IPS DF 6.9 (cell line): ENCODE results near the gene SGPL1.

Source experiments
- DNase-seq: peaks from one replicate; pipeline ENCODE4 v3.0.0-alpha.2; 2013; ENCODE audit warnings: low read depth, low spot score
- H3K27ac ChIP-seq: one replicate; pipeline ENCODE4 v1.5.1; 2013; ENCODE audit warnings: low read length, control low read depth
- H3K27me3 ChIP-seq: 2 replicates; pipeline ENCODE4 v1.6.1; 2013; ENCODE audit warnings: mild to moderate bottlenecking, low read length; ENCODE audit not compliant: control insufficient read depth, insufficient read depth
- H3K36me3 ChIP-seq: 2 replicates; pipeline ENCODE4 v1.6.1; 2013; ENCODE audit warnings: low read length; ENCODE audit not compliant: control insufficient read depth, insufficient read depth
- H3K4me1 ChIP-seq: 2 replicates; pipeline ENCODE4 v1.6.1; 2013; ENCODE audit warnings: low read length; ENCODE audit not compliant: control insufficient read depth, insufficient read depth
- H3K4me3 ChIP-seq: 2 replicates; pipeline ENCODE4 v1.5.1; 2013; ENCODE audit warnings: mild to moderate bottlenecking, low read length
- H3K9me3 ChIP-seq: 2 replicates; pipeline ENCODE4 v1.6.1; 2013; ENCODE audit warnings: low read length, inconsistent platforms; ENCODE audit not compliant: control insufficient read depth, insufficient read depth
- WGBS: extraction: QIAGEN DNeasy Blood & Tissue Kit; methylation state at CpG from one replicate; pipeline ENCODE4 v1.1.7; 2013; ENCODE audit warnings: mixed read lengths, missing lambda C conversion rate; ENCODE audit not compliant: insufficient read length, insufficient coverage; 5-methylcytosine and 5-hydroxymethylcytosine counted together

The SGPL1 gene

GRCh38 chr10:70781461-70782051 is 34.2 kb upstream of the SGPL1 start:
- no peak for DNase-seq
- no peaks in the 10 kb centered on the region for H3K27me3 ChIP-seq
- H3K27ac ChIP-seq = no peak overlapping the region
- H3K9me3 ChIP-seq = no peaks in the 10 kb centered on the region
- H3K4me1 ChIP-seq = no peaks in the 10 kb centered on the region
- H3K36me3 ChIP-seq = no peaks in the 10 kb centered on the region
- H3K4me3 ChIP-seq = no peak overlapping the region
- no CpG with 5 or more reads among the region's 8 CpGs for WGBS

- no peak overlapping the region for H3K4me3 ChIP-seq
- no peak overlapping the region for H3K27ac ChIP-seq
- no peaks in the 10 kb centered on the region for H3K9me3 ChIP-seq
- no peaks in the 10 kb centered on the region for H3K27me3 ChIP-seq
- no peaks in the 10 kb centered on the region for H3K36me3 ChIP-seq
- DNase-seq = no peak
- no CpG with 5 or more reads among the region's 4 CpGs for WGBS
- no peaks in the 10 kb centered on the region for H3K4me1 ChIP-seq
Measured at GRCh38 chr10:70782086-70782745, 33.5 kb upstream of the SGPL1 start.

- H3K4me3 ChIP-seq = no peak overlapping the region
- H3K4me1 ChIP-seq = no peaks in the 10 kb centered on the region
- H3K9me3 ChIP-seq = no peaks in the 10 kb centered on the region
- H3K36me3 ChIP-seq = no peaks in the 10 kb centered on the region
- WGBS = no CpG with 5 or more reads among the region's 11 CpGs
- H3K27ac ChIP-seq = no peak overlapping the region
- DNase-seq = no peak
- H3K27me3 ChIP-seq = no peaks in the 10 kb centered on the region
Measured at GRCh38 chr10:70782746-70783680, 32.7 kb upstream of the SGPL1 start.

DNA sequence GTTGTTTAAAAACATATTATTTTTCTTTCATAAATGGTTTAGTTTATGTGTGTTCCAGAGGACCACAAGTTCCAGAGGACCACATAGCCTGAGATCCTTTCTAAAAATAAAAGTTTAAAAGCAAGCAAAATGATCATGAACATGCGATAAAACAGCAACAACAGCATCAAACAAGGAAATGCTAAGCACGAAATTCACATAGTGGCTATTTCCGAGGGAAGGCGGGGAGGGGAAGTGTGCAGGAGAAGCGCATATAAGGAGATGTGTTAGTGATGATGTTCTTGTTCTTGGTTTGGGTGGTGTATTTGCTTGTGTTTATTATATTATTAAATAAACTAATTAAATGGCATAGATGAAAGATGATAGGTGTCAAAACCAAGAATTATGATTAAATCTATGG is 31.7 kb upstream of the SGPL1 start:
- Histone ChIP-seq H3K27ac (no peak overlapping the region), H3K4me1 (no peaks in the 10 kb centered on the region), H3K9me3 (no peaks in the 10 kb centered on the region), H3K27me3 (no peaks in the 10 kb centered on the region), H3K36me3 (no peaks in the 10 kb centered on the region), H3K4me3 (no peak overlapping the region)
- no CpG with 5 or more reads among the region's 5 CpGs for WGBS
- DNase-seq = no peak

- H3K36me3 ChIP-seq = no peaks in the 10 kb centered on the region
- WGBS = no CpG with 5 or more reads among the region's 2 CpGs
- no peak overlapping the region for H3K27ac ChIP-seq
- no peaks in the 10 kb centered on the region for H3K4me1 ChIP-seq
- H3K27me3 ChIP-seq = no peaks in the 10 kb centered on the region
- H3K4me3 ChIP-seq = no peak overlapping the region
- H3K9me3 ChIP-seq = no peaks in the 10 kb centered on the region
- DNase-seq = no peak
Measured at GRCh38 chr10:70784471-70784870, 31.3 kb upstream of the SGPL1 start.

GRCh38 chr10:70785190-70785589 is 30.6 kb upstream of the SGPL1 start, which contains the start of gene TBATA:
Gene TBATA (minus strand): TSS chr10:70785377. CDS start chr10:70783379, 1,998 bp downstream.
- no peak for DNase-seq
- WGBS = no CpG with 5 or more reads among the region's 4 CpGs
- H3K36me3 ChIP-seq = no peaks in the 10 kb centered on the region
- no peak within 1 kb of the TSS for H3K4me3 ChIP-seq
- H3K9me3 ChIP-seq = no peaks in the 10 kb centered on the region
- no peaks in the 10 kb centered on the region for H3K4me1 ChIP-seq
- no peaks in the 10 kb centered on the region for H3K27me3 ChIP-seq
- no peak within 1 kb of the TSS for H3K27ac ChIP-seq

DNA sequence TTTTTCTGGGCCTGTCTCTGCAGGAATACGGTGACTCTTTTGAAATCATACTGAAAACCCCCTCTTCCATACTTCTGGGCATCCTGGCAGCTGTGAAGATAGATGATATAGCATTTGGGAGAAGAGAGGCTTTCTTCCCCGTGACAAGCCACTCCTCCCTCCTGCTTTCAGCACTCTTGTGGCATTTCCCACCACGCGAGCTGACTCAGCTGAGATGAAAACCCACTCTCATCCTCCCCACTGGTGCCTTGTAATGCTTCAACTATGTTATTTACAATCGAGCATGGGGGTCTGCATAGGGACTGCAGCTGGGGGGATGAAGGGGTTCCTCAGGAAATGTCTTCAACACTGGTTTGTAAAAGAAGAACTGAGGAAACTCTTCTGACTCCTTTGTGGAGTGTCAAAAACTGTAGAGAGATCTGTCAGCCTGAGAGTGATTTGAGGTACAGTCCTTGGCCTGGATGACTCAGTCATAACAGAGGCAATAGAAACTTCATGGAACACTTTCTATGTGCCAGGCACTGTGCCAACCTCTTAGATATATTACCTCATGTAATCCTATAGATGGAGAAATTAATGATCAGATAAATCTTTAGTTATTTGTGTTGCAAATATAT is 28.8 kb upstream of the SGPL1 start:
- H3K4me3 ChIP-seq = no peak overlapping the region
- no CpG with 5 or more reads among the region's 5 CpGs for WGBS
- no peak for DNase-seq
- H3K27me3 ChIP-seq = no peaks in the 10 kb centered on the region
- no peaks in the 10 kb centered on the region for H3K9me3 ChIP-seq
- H3K4me1 ChIP-seq = no peaks in the 10 kb centered on the region
- no peaks in the 10 kb centered on the region for H3K36me3 ChIP-seq
- H3K27ac ChIP-seq = no peak overlapping the region

- no peaks in the 10 kb centered on the region for H3K9me3 ChIP-seq
- H3K4me3 ChIP-seq = no peak overlapping the region
- no peak overlapping the region for H3K27ac ChIP-seq
- no peaks in the 10 kb centered on the region for H3K4me1 ChIP-seq
- no peak for DNase-seq
- no peaks in the 10 kb centered on the region for H3K36me3 ChIP-seq
- no CpG with 5 or more reads among the region's 5 CpGs for WGBS
- H3K27me3 ChIP-seq = no peaks in the 10 kb centered on the region
Measured at GRCh38 chr10:70791386-70792039, 24.2 kb upstream of the SGPL1 start.

DNA sequence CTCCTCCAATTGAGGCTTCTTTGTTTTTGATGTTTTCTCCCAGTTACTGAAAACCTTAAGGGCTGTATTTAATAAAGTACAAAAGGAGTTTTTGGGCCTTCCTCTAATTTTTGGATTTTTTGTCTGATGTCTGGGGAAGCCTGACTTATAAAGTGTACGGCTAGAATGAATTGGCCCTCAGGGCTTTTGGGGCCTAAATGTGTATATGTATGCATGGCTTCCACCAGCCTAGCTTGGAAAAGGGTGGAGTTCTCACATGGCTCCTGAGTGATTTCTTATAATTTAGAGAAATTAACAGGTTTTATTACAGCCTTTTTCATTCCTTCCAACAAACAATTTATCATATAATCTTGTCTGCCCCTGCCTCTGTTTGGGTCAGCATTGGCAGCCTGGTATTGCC is 20.1 kb upstream of the SGPL1 start:
- no peak overlapping the region for H3K27ac ChIP-seq
- no peak overlapping the region for H3K4me3 ChIP-seq
- no peaks in the 10 kb centered on the region for H3K36me3 ChIP-seq
- H3K27me3 ChIP-seq = no peaks in the 10 kb centered on the region
- no peaks in the 10 kb centered on the region for H3K9me3 ChIP-seq
- WGBS = no CpG with 5 or more reads among the region's 1 CpG
- H3K4me1 ChIP-seq = no peaks in the 10 kb centered on the region; the same call in 1 of the 2 replicates
- no peak for DNase-seq

DNA sequence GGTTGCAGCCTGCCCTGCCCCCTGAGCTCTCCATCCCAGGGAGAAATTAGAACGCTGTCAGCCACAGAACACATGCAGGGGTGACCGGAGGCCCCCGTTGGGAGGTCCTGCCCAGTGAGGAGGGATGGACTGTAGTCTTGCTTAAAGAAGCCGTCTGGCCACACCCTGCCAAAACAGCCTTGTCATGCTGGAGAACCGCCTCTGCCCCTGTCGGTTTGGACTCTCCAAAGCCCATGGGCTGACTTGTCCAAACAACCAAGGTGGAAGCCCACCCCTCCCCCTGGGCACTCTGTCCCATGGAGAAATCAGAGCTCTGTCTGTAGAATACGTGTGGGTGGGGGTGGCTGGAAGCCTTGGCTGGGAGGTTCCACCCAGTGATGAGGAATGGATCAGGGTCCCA is 17.9 kb upstream of the SGPL1 start:
- no peak for DNase-seq
- WGBS = no CpG with 5 or more reads among the region's 7 CpGs

More for the DNA sequence above, 17.9 kb upstream of the SGPL1 start:
- Histone ChIP-seq H3K9me3 (no peaks in the 10 kb centered on the region), H3K4me3 (peak overlapping the region; percentile 12; the same call in 1 of the 2 replicates), H3K36me3 (no peaks in the 10 kb centered on the region), H3K27me3 (no peaks in the 10 kb centered on the region), H3K27ac (no peak overlapping the region), H3K4me1 (no peaks in the 10 kb centered on the region; the same call in 1 of the 2 replicates)
